Left ventricle myocardium inferior (tissue), 1 donor: ENCODE results near the gene TUT1. TPM values are rescaled to one million over a fixed set of nuclear protein-coding genes. Genes with fewer than 3 reads are reported as not detected.
"Not testable (repeated sequence)": the region's sequence is repeated elsewhere in the genome, so short reads cannot be mapped to it uniquely, and the experiment has no call there.

Experiments
- DNase-seq: peaks from one replicate; pipeline ENCODE4 v3.0.0-alpha.2; 2020
- H3K27ac ChIP-seq: fragments of 200-600 bp; replicated peaks from 2 replicates; pipeline ENCODE4 v1.8.0; 2021
- H3K27me3 ChIP-seq: fragments of 200-600 bp; 2 replicates; pipeline ENCODE4 v1.8.0; 2021; ENCODE audit warnings: low read depth
- H3K36me3 ChIP-seq: fragments of 200-600 bp; 2 replicates; pipeline ENCODE4 v1.8.0; 2021
- H3K4me1 ChIP-seq: fragments of 200-600 bp; 2 replicates; pipeline ENCODE4 v1.8.0; 2021
- H3K4me3 ChIP-seq: fragments of 200-600 bp; 2 replicates; pipeline ENCODE4 v1.8.0; 2021; ENCODE audit warnings: mild to moderate bottlenecking, moderate library complexity
- H3K9me3 ChIP-seq: fragments of 200-600 bp; replicated peaks from 2 replicates; pipeline ENCODE4 v1.8.0; 2021
- CTCF ChIP-seq: fragments of 200-600 bp; IDR thresholded peaks from 2 replicates; pipeline ENCODE4 v1.8.0; 2021; ENCODE audit warnings: antibody characterized with exemption, mild to moderate bottlenecking, borderline replicate concordance
- intact Hi-C: fragments of 100-400 bp; cut with micrococcal nuclease; formaldehyde crosslinking; loops from one replicate; pipeline ENCODE4 v1.11.0; 2022
- total RNA-seq: library from RNA; stranded (reverse); fragmentation: NEBNext Ultra II Directional; extraction: Animal tissue kit (Norgen Biotek cat#: 25700); gene quantifications from one replicate; pipeline ENCODE4 v1.2.1, GENCODE V29; 2021
- donor health status: DM: no; HTN: yes; CAD: no; lungs with severe emphysema.

TUT1 gene
- total RNA-seq, 1 donor from 2014 or later: 12.5 TPM

GRCh38 chr11:62621567-62622470 lies 30.5 kb upstream of the TUT1 start, which contains the start of gene B3GAT3:
TSS of gene B3GAT3 (minus strand) at chr11:62621986. CDS start at chr11:62621947, 39 bp downstream.
- no peaks in the 10 kb centered on the region for H3K9me3 ChIP-seq
- intact Hi-C loops: no loop called here
- H3K4me3 ChIP-seq: peak within 1 kb of the TSS; percentile 83
- H3K4me1 ChIP-seq: peaks cover 29% of the 10 kb centered on the region
- H3K27me3 ChIP-seq: no peaks in the 10 kb centered on the region
- TF ChIP-seq CTCF: peak; percentile 25
- H3K27ac ChIP-seq: peak within 1 kb of the TSS; percentile 91
- H3K36me3 ChIP-seq: peaks cover 28% of the 10 kb centered on the region
- peak; percentile 98 for DNase-seq

DNA sequence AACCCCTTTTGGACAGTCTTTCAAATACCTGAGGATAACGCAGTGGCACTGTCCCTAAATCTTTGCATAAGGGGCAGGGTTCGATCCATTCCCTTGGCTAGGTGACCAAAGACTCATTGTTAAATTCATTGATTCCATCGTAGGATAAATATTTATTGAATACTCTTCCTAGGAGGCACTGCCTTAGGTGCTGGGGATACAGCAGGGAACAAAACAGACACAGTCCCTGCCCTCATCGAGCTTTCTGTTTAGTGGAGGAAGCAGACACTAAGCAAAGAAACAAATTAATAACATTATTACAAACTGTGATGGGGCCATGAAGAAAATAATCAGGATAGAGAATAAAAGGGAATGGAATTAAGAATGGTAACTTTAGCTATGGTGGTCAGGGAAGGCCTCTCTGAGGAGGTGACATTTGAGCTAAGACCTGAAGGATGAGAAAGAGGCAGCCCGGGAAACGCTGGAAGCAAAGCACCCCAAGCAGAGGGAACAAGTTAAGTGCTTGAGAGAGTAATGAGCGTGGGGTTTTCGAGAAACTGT lies 29.8 kb upstream of the TUT1 start:
- peaks cover 29% of the 10 kb centered on the region for H3K4me1 ChIP-seq
- TF ChIP-seq CTCF: no peak
- peaks cover 28% of the 10 kb centered on the region for H3K36me3 ChIP-seq
- no peaks in the 10 kb centered on the region for H3K9me3 ChIP-seq
- H3K27ac ChIP-seq: peak overlapping the region; percentile 91
- no peak for DNase-seq
- H3K4me3 ChIP-seq: peak overlapping the region; percentile 83
- H3K27me3 ChIP-seq: no peaks in the 10 kb centered on the region
- intact Hi-C loops: no loop called here

- intact Hi-C loops, H3K9me3 ChIP-seq, H3K27ac ChIP-seq, DNase-seq, H3K4me3 ChIP-seq, H3K27me3 ChIP-seq: not testable (repeated sequence)
- peaks cover 25% of the 10 kb centered on the region for H3K36me3 ChIP-seq
- peaks cover 37% of the 10 kb centered on the region for H3K4me1 ChIP-seq
These were observed 25.6 kb upstream of the TUT1 start for GRCh38 chr11:62616957-62617356.

DNA sequence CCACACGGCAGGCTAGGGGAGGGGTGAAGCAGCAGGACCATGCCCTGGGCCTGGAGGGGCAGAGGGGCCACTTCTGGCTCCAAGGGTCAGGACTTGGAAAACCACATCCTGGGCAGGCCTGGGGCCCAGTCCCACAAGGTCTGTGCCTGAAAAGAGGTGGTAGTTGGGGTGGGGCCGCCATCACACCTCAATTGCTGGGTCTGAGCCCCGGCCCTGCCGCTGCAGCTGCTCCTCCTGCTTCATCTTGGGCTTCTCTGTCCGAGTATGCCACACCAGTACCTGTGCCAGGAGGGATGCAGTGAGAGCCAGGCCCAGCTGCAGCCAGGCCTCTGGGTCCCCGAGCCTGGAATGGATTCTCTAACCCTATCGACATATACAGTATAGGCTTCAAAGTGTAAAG lies 24.2 kb upstream of the TUT1 start:
- peaks cover 38% of the 10 kb centered on the region for H3K4me1 ChIP-seq
- H3K27me3 ChIP-seq: no peaks in the 10 kb centered on the region
- peaks cover 25% of the 10 kb centered on the region for H3K36me3 ChIP-seq
- no peak for TF ChIP-seq CTCF
- intact Hi-C loops: no loop called here
- no peaks in the 10 kb centered on the region for H3K9me3 ChIP-seq
- no peak for DNase-seq
- H3K27ac ChIP-seq: no peak overlapping the region
- H3K4me3 ChIP-seq: no peak overlapping the region

- no peak for DNase-seq
- Histone ChIP-seq H3K27me3 (no peaks in the 10 kb centered on the region), H3K4me3 (no peak overlapping the region), H3K36me3 (peaks cover 28% of the 10 kb centered on the region), H3K4me1 (peaks cover 39% of the 10 kb centered on the region), H3K9me3 (no peaks in the 10 kb centered on the region), H3K27ac (peak overlapping the region; percentile 96)
- no peak for TF ChIP-seq CTCF
- intact Hi-C loops: no loop called here
These were observed 23.0 kb upstream of the TUT1 start for GRCh38 chr11:62614275-62614674.

DNA sequence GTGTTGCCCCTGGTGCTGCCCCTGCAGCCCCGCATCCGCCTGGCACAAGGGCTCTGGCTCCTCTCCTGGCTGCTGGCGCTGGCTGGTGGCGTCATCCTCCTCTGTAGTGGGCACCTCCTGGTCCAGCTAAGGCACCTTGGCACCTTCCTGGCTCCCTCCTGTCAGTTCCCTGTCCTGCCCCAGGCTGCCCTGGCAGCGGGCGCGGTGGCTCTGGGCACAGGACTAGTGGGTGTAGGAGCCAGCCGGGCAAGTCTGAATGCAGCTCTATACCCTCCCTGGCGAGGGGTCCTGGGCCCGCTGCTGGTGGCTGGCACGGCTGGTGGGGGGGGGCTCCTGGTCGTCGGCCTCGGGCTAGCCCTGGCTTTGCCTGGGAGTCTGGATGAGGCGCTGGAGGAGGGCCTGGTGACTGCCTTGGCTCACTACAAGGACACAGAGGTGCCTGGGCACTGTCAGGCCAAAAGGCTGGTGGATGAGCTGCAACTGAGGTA lies 22.0 kb upstream of the TUT1 start:
- no peak for TF ChIP-seq CTCF
- peak overlapping the region; percentile 96 for H3K27ac ChIP-seq

More for the DNA sequence above, 22.0 kb upstream of the TUT1 start:
- no peaks in the 10 kb centered on the region for H3K27me3 ChIP-seq
- peaks cover 33% of the 10 kb centered on the region for H3K36me3 ChIP-seq
- peaks cover 39% of the 10 kb centered on the region for H3K4me1 ChIP-seq
- no peaks in the 10 kb centered on the region for H3K9me3 ChIP-seq
- DNase-seq: no peak
- intact Hi-C loops: no loop called here
- H3K4me3 ChIP-seq: peak overlapping the region; percentile 76
